Heart right ventricle (tissue), 16 donors: ENCODE results near the gene CCDC121. TPM values are rescaled to one million over a fixed set of nuclear protein-coding genes. Genes with fewer than 3 reads are reported as not detected.

ENCODE experiments used
- ATAC-seq, 8 donors: fragments of 200-7000 bp; cut with Tn5 transposase; one replicate each; pipeline ENCODE4 v1.9.1; 2020; ENCODE audit warnings: mild to moderate bottlenecking in 8 of 8, moderate library complexity in 8 of 8, moderate number of reproducible peaks in 1 of 8
- DNase-seq, 2 donors: peaks; one replicate each; pipeline ENCODE4 v3.0.0-alpha.2; 2020
- H3K27ac ChIP-seq, 10 donors: fragments of 200-600 bp; sonication (generic) in 2 of 10; one replicate each; pipeline versions ENCODE4 v1.5.0 to v1.8.0; 2020 to 2022; ENCODE audit warnings: mild to moderate bottlenecking in 3 of 10
- H3K27me3 ChIP-seq, 7 donors: fragments of 200-600 bp; one replicate each; pipeline ENCODE4 v1.8.0; 2021 to 2022; ENCODE audit warnings: mild to moderate bottlenecking in 2 of 7
- H3K36me3 ChIP-seq, 9 donors: fragments of 200-600 bp; sonication (generic) in 1 of 9; one replicate each; pipeline versions ENCODE4 v1.5.0 to v1.8.0; 2020 to 2022; ENCODE audit warnings: mild to moderate bottlenecking in 2 of 9
- H3K4me1 ChIP-seq, 9 donors: fragments of 200-600 bp; sonication (generic) in 1 of 9; one replicate each; pipeline versions ENCODE4 v1.5.0 to v1.8.0; 2020 to 2022; ENCODE audit warnings: mild to moderate bottlenecking in 4 of 9
- H3K4me3 ChIP-seq, 10 donors: fragments of 200-600 bp; sonication (generic) in 2 of 10; one replicate each; pipeline versions ENCODE4 v1.5.0 to v1.8.0; 2020 to 2022; ENCODE audit warnings: mild to moderate bottlenecking in 7 of 10, moderate library complexity in 2 of 10
- H3K9me3 ChIP-seq, 11 donors: fragments of 200-600 bp in 10 of 11; sonication (generic) in 2 of 11; one replicate each; pipeline versions ENCODE4 v1.5.0 to v1.8.0; 2013 to 2022; ENCODE audit warnings: mild to moderate bottlenecking in 2 of 11, control low read depth in 1 of 11, moderate library complexity in 1 of 11
- WGBS, 2 donors: extraction: QIAGEN DNeasy Blood & Tissue Kit; methylation state at CpG; one replicate each; pipeline ENCODE4 v1.1.7; 2013; ENCODE audit warnings: inconsistent platforms in 1 of 2; 5-methylcytosine and 5-hydroxymethylcytosine counted together
- intact Hi-C, 10 donors: fragments of 100-400 bp; cut with DNase I; formaldehyde crosslinking; loops; one replicate each; pipeline versions ENCODE4 v1.11.1 to v1.14.2; 2022
- polyA plus RNA-seq, 2 donors: library from polyadenylated mRNA; stranded (reverse); fragments of 200-250 nt; gene quantifications; one replicate each; pipeline ENCODE4 v1.2.3, GENCODE V29; 2013
- total RNA-seq, 10 donors: library from RNA; stranded (reverse); fragmentation: NEBNext Ultra II Directional in 3 of 10; extraction: Animal tissue kit (Norgen Biotek cat#: 25700) in 3 of 10; gene quantifications; one replicate each; pipeline versions ENCODE4 v1.2.1 to v1.2.4, GENCODE V29; 2021 to 2023
- TF ChIP-seq, protein P1 (sequence below), 9 donors: fragments of 200-600 bp; sonication (generic) in 2 of 9; IDR thresholded peaks; one replicate each; pipeline versions ENCODE4 v1.5.0 to v1.8.0; 2021 to 2022; ENCODE audit warnings: antibody characterized with exemption in 9 of 9, mild to moderate bottlenecking in 5 of 9, moderate library complexity in 1 of 9
- donor health status: Arrhythmogenic right ventricular cardiomyopathy.
- donor health status: ischemic (EF 13 %, LVEDD 7.1; RV severe dilation, severe dysfunction).
- donor health status: healthy with polysubstance abuse.
- donor health status: DM: no; HTN: yes; CAD: no.
- donor health status: DM: no; HTN: no; CAD: no.
- donor health status: ischemic (EF 25% LVEDD 6.9; RV normal size, moderate dysfunction).
- donor health status: ischemic (EF 25% LVEDD 5.7; RV mildly dilated, moderate dysfunction).
- donor health status: healthy.
- donor health status: DM: yes; HTN: yes; CAD: no.
- donor health status: Ischemic cardiomyopathy.
- donor health status: ischemic (EF 35%, LVEDD 5.7; RV mildly dilated, moderate dysfunction).
- donor health status: nonischemic (EF 11% LVEDD 7.7; RV severe dilation, severe dysfunction).
- donor health status: DM: yes; HTN: yes; CAD: no.
- donor health status: PGD.
- donor health status: ischemic (EF 29% LVEDD 5.4; RV normal size, mild dysfunction).
- donor health status: nonischemic (EF 23%, LVEDD 6.1; RV moderate dilation, normal function).

CCDC121 gene
- total and polyA plus RNA-seq, 12 donors = 2.1 to 7.6 (median 5.6) TPM

DNA sequence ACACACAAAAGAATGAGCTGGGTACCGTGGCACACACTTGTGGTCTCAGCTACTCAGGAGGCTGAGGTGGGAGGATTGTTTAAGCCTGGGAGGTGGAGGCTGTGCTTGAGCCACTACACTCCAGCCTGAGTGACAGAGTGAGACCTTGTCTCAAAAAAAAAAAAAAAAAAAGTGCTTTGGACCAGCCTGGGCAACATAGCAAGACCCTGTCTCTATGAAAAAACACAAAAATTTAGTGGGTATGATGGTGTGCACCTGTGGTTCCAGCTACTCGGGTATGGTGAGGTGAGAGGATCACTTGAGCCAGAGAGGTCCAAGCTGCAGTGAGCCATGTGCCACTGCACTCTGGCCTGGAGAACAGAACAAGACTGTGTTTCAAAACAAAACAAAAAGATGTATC is 35.6 kb downstream of the CCDC121 start:
- ATAC-seq (no peak), DNase-seq (no peak)
- TF ChIP-seq, protein P1, sequence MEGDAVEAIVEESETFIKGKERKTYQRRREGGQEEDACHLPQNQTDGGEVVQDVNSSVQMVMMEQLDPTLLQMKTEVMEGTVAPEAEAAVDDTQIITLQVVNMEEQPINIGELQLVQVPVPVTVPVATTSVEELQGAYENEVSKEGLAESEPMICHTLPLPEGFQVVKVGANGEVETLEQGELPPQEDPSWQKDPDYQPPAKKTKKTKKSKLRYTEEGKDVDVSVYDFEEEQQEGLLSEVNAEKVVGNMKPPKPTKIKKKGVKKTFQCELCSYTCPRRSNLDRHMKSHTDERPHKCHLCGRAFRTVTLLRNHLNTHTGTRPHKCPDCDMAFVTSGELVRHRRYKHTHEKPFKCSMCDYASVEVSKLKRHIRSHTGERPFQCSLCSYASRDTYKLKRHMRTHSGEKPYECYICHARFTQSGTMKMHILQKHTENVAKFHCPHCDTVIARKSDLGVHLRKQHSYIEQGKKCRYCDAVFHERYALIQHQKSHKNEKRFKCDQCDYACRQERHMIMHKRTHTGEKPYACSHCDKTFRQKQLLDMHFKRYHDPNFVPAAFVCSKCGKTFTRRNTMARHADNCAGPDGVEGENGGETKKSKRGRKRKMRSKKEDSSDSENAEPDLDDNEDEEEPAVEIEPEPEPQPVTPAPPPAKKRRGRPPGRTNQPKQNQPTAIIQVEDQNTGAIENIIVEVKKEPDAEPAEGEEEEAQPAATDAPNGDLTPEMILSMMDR (IDR thresholded peaks at IDR 0.05) = no peak
- Histone ChIP-seq H3K9me3 (peaks cover 0 to 64% (median 22%) of the 10 kb centered on the region in 11 donors), H3K36me3 (peaks cover 0 to 28% (median 6%) of the 10 kb centered on the region in 9 donors), H3K4me1 (peaks cover 0 to 15% (median 0%) of the 10 kb centered on the region in 9 donors), H3K4me3 (no peak overlapping the region), H3K27me3 (no peaks in the 10 kb centered on the region), H3K27ac (no peak overlapping the region)
- intact Hi-C loops = no loop called here
- 95 to 99% methylated on average over 2 of the region's 2 CpGs for WGBS, 2 donors

DNA sequence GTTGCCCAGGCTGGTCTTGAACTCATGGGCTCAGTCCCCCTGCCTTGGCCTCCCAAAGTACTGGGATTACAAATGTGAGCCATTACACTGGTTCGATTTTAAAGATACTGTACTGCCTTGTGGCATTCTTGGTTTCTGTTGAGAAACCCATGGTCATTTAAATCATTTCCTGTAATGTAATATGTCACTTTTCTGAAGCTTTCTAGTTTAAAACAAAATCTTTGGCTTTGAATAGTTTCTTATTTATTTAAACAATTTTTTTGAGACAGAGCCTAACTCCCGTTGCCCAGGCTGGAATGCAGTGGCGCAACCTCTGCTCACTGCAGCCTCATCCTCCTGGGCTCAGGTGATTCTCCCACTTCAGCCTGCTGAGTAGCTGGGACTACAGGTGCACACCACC is 37.1 kb downstream of the CCDC121 start:
- TF ChIP-seq, protein P1 (IDR thresholded peaks at IDR 0.05) = no peak
- Histone ChIP-seq H3K4me1 (peaks cover 0 to 14% (median 0%) of the 10 kb centered on the region in 9 donors), H3K4me3 (no peak overlapping the region), H3K9me3 (peaks cover 0 to 69% (median 22%) of the 10 kb centered on the region in 11 donors), H3K36me3 (peaks cover 0 to 23% (median 0%) of the 10 kb centered on the region in 9 donors), H3K27ac (no peak overlapping the region), H3K27me3 (no peaks in the 10 kb centered on the region)
- ATAC-seq (no peak), DNase-seq (no peak)
- WGBS, 2 donors = 96 to 100% methylated on average over 3 of the region's 3 CpGs
- intact Hi-C loops = no loop called here

DNA sequence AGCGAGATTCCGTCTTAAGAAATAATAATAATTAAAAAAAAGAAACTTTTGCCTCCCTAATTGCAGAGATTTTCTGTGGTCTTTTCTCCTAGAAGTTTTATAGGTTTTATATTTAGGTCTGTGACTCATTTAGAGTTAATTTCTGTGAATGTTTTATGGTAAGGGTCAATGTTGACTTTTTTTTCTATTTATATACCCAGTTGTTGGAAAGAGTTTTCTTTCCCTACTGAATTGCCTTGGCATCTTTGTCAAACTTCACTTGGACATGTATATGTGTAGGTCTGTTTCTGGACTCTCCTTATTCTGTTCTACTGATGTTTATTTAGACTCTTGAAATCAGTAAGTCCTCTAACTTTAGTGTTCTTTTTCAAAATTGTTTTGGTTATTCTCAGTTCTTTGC is 40.5 kb downstream of the CCDC121 start:
- peaks cover 0 to 37% (median 20%) of the 10 kb centered on the region in 9 donors for H3K4me1 ChIP-seq
- no peak overlapping the region for H3K27ac ChIP-seq
- TF ChIP-seq, protein P1 (IDR thresholded peaks at IDR 0.05) = no peak
- intact Hi-C loops = loop anchor here in 1 of 10 donors (10.0 kb wide), 2 partner anchors 94 to 164 kb away; partner anchors contain the start of genes FNDC4, GCKR and NRBP1
- no peak overlapping the region for H3K4me3 ChIP-seq
- DNase-seq = no peak
- 97 to 98% methylated on average over 2 of the region's 2 CpGs for WGBS, 2 donors
- H3K36me3 ChIP-seq = peaks cover 0 to 13% (median 0%) of the 10 kb centered on the region in 9 donors
- H3K9me3 ChIP-seq = peaks cover 0 to 44% (median 10%) of the 10 kb centered on the region in 11 donors
- H3K27me3 ChIP-seq = no peaks in the 10 kb centered on the region
- ATAC-seq = no peak

DNA sequence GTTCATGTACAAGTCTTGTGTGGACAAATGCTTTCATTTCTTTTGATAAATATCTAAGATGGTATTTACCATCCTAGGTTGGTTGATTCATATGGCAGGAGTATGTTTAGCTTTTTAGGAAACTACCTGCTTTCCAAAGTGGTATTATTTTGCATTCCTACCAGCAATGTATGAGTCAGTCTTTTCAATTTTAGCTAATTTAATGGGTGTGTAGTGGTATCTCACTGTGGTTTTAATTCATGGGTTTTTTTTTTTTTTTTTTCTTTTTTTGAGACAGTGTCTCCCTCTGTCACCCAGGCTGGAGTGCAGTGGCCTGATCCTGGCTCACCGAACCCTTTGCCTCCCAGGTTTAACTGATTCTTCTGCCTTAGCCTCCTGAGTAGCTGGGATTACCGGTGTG is 41.8 kb downstream of the CCDC121 start:
- Histone ChIP-seq H3K27me3 (no peaks in the 10 kb centered on the region), H3K4me3 (no peak overlapping the region), H3K36me3 (peaks cover 0 to 13% (median 0%) of the 10 kb centered on the region in 9 donors), H3K27ac (no peak overlapping the region), H3K9me3 (peaks cover 0 to 42% (median 10%) of the 10 kb centered on the region in 11 donors), H3K4me1 (peaks cover 0 to 43% (median 20%) of the 10 kb centered on the region in 9 donors)
- ATAC-seq = no peak
- intact Hi-C loops = loop anchor here in 1 of 10 donors (10.0 kb wide), 2 partner anchors 92 to 162 kb away; partner anchors contain the start of genes FNDC4, GCKR and NRBP1
- DNase-seq = no peak
- WGBS, 2 donors = 97 to 100% methylated on average over 2 of the region's 2 CpGs
- TF ChIP-seq, protein P1 (IDR thresholded peaks at IDR 0.05) = no peak
